Subcutaneous abdominal adipose tissue (tissue), 5 donors: Measurements from ENCODE around the gene JUND.

ENCODE experiments used
- H3K27ac ChIP-seq: one replicate; pipeline ENCODE4 v1.7.0; 2013; ENCODE audit warnings: low read depth, mild to moderate bottlenecking, inconsistent platforms, low read length, moderate library complexity
- H3K27me3 ChIP-seq, 5 donors: one replicate each; pipeline ENCODE4 v1.7.0; 2013; ENCODE audit warnings: low read length in 5 of 5, inconsistent platforms in 1 of 5; ENCODE audit not compliant: control insufficient read depth in 5 of 5, insufficient read depth in 4 of 5
- H3K36me3 ChIP-seq, 5 donors: one replicate each; pipeline ENCODE4 v1.7.0; 2013; ENCODE audit warnings: low read length in 5 of 5; ENCODE audit not compliant: control insufficient read depth in 5 of 5, insufficient read depth in 5 of 5
- H3K4me1 ChIP-seq, 5 donors: one replicate each; pipeline ENCODE4 v1.7.0; 2013; ENCODE audit warnings: low read length in 5 of 5, mild to moderate bottlenecking in 3 of 5, moderate library complexity in 1 of 5; ENCODE audit not compliant: control insufficient read depth in 5 of 5, insufficient read depth in 5 of 5
- H3K4me3 ChIP-seq, 5 donors: one replicate each; pipeline ENCODE4 v1.7.0; 2013; ENCODE audit warnings: low read length in 5 of 5, low read depth in 1 of 5
- H3K9ac ChIP-seq, 5 donors: one replicate each; pipeline ENCODE4 v1.7.0; 2013; ENCODE audit warnings: low read length in 5 of 5, mild to moderate bottlenecking in 4 of 5, moderate library complexity in 3 of 5
- H3K9me3 ChIP-seq, 5 donors: one replicate each; pipeline ENCODE4 v1.7.0; 2013; ENCODE audit warnings: low read length in 5 of 5; ENCODE audit not compliant: control insufficient read depth in 5 of 5
- donor health status: healthy.
- donor health status: healthy.
- donor health status: healthy.
- donor health status: healthy.
- donor health status: healthy.

JUND gene

DNA sequence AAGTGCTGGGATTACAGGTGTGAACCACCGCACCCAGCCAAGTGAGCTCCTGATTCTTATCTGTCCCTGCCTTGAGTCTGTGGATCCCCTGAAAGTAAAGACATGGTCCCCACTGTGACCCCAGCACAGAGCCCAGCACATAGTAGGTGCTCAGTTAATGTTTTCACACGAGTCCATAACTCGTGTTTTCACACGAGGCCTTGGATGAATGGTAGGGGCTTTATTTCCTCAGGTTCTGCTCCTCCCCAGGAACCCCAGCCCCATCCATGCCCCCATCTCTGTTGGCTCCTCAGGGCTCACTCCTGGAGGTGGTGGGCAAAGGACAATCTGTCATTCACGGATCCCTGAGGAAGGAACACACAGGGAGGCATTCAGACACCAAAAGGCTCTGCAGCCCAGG lies 31.6 kb downstream of the JUND start:
- Histone ChIP-seq H3K27me3 (peaks cover 3 to 11% (median 9%) of the 10 kb centered on the region in 5 donors), H3K9ac (no peak overlapping the region), H3K36me3 (no peaks in the 10 kb centered on the region), H3K4me3 (no peak overlapping the region), H3K4me1 (peaks cover 0 to 3% (median 0%) of the 10 kb centered on the region in 5 donors), H3K27ac (no peak overlapping the region), H3K9me3 (peaks cover 0 to 5% (median 0%) of the 10 kb centered on the region in 5 donors)

DNA sequence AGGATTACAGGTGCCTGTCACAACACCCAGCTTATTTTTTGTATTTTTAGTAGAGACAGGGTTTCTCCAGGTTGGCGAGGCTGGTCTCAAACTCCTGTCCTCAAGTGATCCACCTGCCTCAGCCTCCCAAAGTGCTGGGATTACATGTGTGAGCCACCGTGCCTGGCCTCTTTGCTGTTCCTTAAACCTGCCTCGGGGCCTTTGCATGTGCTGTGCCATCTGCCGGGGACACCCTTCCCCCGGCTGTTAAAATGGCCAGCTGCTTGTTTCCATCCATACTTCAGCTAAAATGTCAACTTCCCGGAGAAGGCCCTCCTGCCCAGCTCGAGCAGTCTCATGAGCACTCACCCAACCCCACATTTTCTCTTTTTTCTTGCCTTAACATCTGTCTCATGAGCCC lies 36.1 kb downstream of the JUND start:
- Histone ChIP-seq H3K4me3 (no peak overlapping the region), H3K4me1 (no peaks in the 10 kb centered on the region), H3K9ac (no peak overlapping the region), H3K27ac (no peak overlapping the region), H3K9me3 (peaks cover 0 to 3% (median 0%) of the 10 kb centered on the region in 5 donors), H3K36me3 (no peaks in the 10 kb centered on the region), H3K27me3 (peaks cover 0 to 4% (median 0%) of the 10 kb centered on the region in 5 donors)

DNA sequence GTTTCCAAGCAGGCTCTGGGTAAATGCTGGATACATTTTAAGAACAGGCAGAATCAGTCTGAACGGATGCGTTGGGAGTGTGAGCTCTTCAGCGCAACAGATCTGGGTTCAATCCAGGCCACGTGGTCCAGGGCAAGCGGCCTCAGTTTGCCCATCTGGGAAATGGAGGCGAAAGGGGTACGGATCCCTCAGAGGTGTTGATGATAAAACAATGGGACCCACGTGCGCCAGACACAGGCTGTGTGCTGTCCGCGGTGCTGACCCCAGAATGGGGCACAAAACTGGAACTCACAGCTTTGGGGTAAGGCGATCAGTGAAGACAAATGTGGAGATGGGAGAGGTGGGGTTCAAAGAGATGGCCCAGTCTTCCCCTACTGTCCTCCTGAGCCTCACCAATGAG lies 42.1 kb downstream of the JUND start:
- Histone ChIP-seq H3K9me3 (no peaks in the 10 kb centered on the region), H3K27me3 (peaks cover 5 to 21% (median 14%) of the 10 kb centered on the region in 5 donors), H3K36me3 (no peaks in the 10 kb centered on the region), H3K4me1 (no peaks in the 10 kb centered on the region), H3K27ac (no peak overlapping the region), H3K4me3 (no peak overlapping the region), H3K9ac (no peak overlapping the region)

DNA sequence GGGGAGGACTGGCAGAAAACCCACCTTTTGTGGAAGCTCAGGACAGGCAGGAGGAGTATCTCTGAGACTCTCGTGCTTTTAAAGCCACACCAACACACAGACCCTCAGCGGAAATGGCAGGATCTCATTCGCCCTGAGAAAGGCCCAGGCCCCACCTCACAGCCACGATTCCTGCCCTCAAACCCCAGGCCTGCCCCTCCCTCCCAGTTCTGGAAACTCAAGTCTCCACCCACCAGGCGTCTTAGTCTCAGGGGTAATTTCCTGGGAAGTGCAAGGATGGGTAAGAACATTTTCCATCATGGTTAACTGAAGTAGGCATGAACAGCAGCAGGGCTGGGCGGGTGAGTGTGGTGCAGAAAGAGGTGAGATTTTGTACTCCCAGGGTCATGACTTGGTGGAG lies 47.2 kb downstream of the JUND start:
- no peaks in the 10 kb centered on the region for H3K36me3 ChIP-seq
- no peak overlapping the region for H3K4me3 ChIP-seq
- no peak overlapping the region for H3K9ac ChIP-seq
- peaks cover 16 to 47% (median 45%) of the 10 kb centered on the region in 5 donors for H3K27me3 ChIP-seq
- peaks cover 0 to 13% (median 7%) of the 10 kb centered on the region in 5 donors for H3K9me3 ChIP-seq
- no peak overlapping the region for H3K27ac ChIP-seq
- peaks cover 0 to 8% (median 0%) of the 10 kb centered on the region in 5 donors for H3K4me1 ChIP-seq

DNA sequence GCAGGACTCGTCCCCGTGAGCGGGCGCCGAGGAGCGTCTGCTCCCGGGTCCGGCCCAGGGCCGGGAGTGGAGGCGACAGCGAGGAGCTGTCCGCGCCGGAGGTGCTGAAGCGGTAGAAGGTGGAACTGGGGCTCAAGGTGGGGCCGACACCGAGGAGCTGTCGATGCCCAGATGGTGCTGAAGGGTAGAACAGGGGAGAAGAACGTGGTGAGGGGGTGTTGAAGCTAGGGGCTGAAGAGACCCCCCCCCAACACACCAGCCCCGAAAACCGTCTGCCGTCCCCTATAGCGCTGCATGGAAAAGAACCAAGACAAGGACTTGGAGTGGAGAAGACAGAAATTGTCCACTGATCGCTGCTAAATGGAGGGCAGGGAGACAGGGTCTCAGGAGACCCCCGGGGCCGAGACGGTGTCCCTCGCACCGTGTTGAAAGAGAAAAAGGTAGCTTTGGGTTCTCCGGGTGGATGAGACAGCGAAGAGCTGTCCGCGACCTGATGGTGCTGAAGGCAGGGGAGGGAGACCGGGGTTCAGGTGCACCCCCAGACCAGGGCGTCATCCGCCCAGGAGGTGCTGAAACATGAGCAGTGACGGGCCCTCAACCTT lies 48.1 kb downstream of the JUND start:
- no peak overlapping the region for H3K27ac ChIP-seq
- no peak overlapping the region for H3K4me3 ChIP-seq
- H3K27me3 ChIP-seq, result peaks cover 13 to 46% (median 45%) of the 10 kb centered on the region in 5 donors
- no peak overlapping the region for H3K9ac ChIP-seq
- no peaks in the 10 kb centered on the region for H3K36me3 ChIP-seq
- peaks cover 0 to 13% (median 7%) of the 10 kb centered on the region in 5 donors for H3K9me3 ChIP-seq
- H3K4me1 ChIP-seq, result peaks cover 0 to 8% (median 0%) of the 10 kb centered on the region in 5 donors

DNA sequence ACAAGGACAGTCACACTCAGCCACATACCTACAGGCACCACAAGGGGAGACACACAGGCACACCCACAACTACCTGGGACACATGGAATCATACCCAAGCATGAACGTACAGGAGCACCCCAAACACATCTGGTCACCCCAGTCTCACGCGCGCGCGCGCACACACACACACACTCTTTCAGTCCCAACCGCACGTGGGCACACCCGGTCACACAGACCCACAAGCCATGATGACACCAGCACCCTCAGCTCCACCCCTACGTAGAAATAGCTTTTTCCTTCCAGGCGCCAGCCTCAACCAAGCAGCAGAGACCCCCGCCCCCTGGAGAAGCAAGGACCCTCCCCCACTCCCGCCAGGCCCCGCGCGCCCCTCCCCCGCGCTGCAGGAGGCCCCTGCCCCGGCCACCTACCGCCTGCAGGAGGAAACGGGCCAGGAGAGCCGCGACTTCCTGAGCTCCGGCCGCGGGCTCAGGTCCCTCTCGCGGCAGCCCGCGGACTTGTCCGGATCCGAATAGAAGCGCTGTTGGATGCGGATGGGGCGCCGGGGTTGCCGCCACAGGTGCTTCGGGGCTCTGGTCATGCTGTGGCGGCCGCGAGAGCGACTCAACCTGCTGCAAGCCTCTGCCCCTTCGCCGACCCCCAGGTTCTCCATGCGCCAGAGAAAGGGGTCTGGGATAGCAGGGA lies 48.7 kb downstream of the JUND start:
- H3K27ac ChIP-seq, result no peak overlapping the region
- H3K4me1 ChIP-seq, result peaks cover 0 to 8% (median 0%) of the 10 kb centered on the region in 5 donors
- H3K9ac ChIP-seq, result no peak overlapping the region
- H3K36me3 ChIP-seq, result no peaks in the 10 kb centered on the region
- peaks cover 0 to 13% (median 7%) of the 10 kb centered on the region in 5 donors for H3K9me3 ChIP-seq
- H3K27me3 ChIP-seq, result peaks cover 15 to 49% (median 46%) of the 10 kb centered on the region in 5 donors
- H3K4me3 ChIP-seq, result no peak overlapping the region

DNA sequence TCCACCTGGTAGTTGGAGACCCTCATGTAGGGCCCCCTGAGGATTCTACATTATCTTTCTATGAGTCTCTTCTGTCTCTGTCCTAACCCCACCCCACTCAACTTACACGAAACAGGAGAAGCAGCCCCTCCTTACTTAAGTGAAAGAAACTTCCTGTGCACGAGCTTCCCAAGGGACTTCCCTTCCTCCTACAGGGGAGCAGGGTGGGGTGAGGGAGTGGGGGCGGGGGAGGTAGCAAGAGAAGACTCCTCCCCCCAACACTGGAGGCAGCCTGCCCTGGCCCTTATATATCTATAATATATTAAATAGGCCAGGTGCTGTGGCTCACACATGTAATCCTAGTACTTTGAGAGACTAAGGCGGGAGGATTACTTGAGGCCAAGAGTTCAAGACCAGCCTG lies 49.6 kb downstream of the JUND start:
- H3K9me3 ChIP-seq, result peaks cover 0 to 13% (median 7%) of the 10 kb centered on the region in 5 donors
- peaks cover 0 to 8% (median 0%) of the 10 kb centered on the region in 5 donors for H3K4me1 ChIP-seq
- no peak overlapping the region for H3K4me3 ChIP-seq
- H3K27me3 ChIP-seq, result peaks cover 24 to 57% (median 52%) of the 10 kb centered on the region in 5 donors
- no peaks in the 10 kb centered on the region for H3K36me3 ChIP-seq
- H3K27ac ChIP-seq, result no peak overlapping the region
- no peak overlapping the region for H3K9ac ChIP-seq

DNA sequence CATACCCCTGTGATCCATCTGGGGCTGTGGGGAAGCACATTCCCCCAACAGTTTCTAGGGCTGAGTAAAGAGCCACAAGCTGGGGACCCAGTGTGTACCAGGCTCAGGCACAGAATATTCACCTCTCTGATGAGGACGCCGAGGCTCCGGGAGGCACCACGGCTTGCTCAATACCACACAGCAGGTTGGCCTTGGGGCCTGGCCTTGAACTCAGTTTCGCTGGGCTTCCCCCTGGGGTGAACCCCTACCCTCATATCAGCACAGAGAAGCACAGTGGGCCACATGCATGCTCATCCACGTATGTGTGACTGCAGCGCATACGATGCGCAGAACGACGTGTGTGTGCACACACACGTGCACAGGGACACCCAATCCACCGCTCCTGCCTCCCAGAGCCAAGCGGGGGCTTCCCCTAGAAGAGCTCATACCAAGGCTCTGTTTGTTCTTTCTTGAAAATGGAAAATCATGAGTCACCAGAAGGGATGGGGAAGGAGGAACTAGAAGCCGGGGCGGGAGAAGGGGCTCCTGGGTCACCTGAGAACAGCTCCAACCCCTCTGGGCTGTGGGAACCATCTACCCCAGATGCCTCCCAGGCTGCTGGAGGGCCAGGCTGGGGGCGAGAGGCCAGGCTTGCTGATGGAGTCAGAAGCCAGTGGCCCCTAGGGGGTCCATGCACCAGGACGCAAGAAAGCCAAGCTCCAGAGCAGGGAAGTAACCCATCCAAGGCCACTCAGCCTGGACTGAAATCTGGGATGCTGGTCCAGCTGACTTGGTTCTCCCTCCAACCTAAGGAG lies 50.3 kb downstream of the JUND start:
- Histone ChIP-seq H3K9me3 (peaks cover 0 to 13% (median 7%) of the 10 kb centered on the region in 5 donors), H3K4me1 (peaks cover 0 to 8% (median 0%) of the 10 kb centered on the region in 5 donors), H3K4me3 (no peak overlapping the region), H3K36me3 (no peaks in the 10 kb centered on the region), H3K27ac (no peak overlapping the region), H3K27me3 (peaks cover 26 to 59% (median 56%) of the 10 kb centered on the region in 5 donors), H3K9ac (no peak overlapping the region)

DNA sequence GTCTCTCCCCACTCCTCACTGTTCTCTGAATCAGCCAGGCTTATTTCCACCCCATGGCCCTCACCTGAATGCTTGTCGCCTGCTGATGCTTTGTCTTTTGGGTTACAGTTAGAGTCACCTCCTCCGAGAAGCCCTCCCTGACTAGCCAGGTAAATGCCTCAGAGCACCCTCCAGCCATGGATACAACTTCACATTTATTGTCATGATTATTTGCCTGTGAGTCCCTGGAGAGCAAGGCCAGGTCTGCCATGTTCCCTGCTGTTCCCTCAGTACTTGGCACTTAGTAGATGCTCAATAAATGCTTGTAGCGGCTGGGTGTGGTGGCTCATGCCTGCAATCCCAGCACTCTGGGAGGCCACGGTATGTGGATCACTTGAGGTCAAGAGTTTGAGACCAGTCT lies 51.5 kb downstream of the JUND start:
- Histone ChIP-seq H3K9me3 (peaks cover 0 to 13% (median 7%) of the 10 kb centered on the region in 5 donors), H3K4me1 (peaks cover 0 to 19% (median 12%) of the 10 kb centered on the region in 5 donors), H3K36me3 (no peaks in the 10 kb centered on the region), H3K27me3 (peaks cover 37 to 68% (median 65%) of the 10 kb centered on the region in 5 donors), H3K27ac (no peak overlapping the region), H3K9ac (no peak overlapping the region), H3K4me3 (no peak overlapping the region)
